ENCODE data around the gene MAP2K7. TPM values are rescaled to one million over a fixed set of nuclear protein-coding genes. Genes with fewer than 3 reads are reported as not detected.

The MAP2K7 gene
- total and polyA plus RNA-seq, 2 of the 4 experiments (the other 2 are of a cell fraction) = 4.1 to 15.6 TPM

- no peak for TF ChIP-seq CTCF (conservative IDR thresholded peaks at IDR 0.05; ENCODE audit: low read depth, low read length)
- no peak for TF ChIP-seq BHLHE40 (IDR thresholded peaks at IDR 0.05; ENCODE audit: low read depth, low read length)
- no peak for TF ChIP-seq MXI1 (IDR thresholded peaks at IDR 0.05; ENCODE audit: borderline replicate concordance, low read depth, low read length)
- no peak for TF ChIP-seq MAFK (IDR thresholded peaks at IDR 0.05; ENCODE audit: low read depth, low read length)
- TF ChIP-seq, protein P1, sequence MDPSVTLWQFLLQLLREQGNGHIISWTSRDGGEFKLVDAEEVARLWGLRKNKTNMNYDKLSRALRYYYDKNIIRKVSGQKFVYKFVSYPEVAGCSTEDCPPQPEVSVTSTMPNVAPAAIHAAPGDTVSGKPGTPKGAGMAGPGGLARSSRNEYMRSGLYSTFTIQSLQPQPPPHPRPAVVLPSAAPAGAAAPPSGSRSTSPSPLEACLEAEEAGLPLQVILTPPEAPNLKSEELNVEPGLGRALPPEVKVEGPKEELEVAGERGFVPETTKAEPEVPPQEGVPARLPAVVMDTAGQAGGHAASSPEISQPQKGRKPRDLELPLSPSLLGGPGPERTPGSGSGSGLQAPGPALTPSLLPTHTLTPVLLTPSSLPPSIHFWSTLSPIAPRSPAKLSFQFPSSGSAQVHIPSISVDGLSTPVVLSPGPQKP (IDR thresholded peaks at IDR 0.05; ENCODE audit: borderline replicate concordance, low read depth, low read length) = no peak
- no peak for TF ChIP-seq CHD1 (IDR thresholded peaks at IDR 0.05; ENCODE audit: low read depth, low read length)
- TF ChIP-seq RCOR1 (IDR thresholded peaks at IDR 0.05; ENCODE audit: insufficient replicate concordance, low read length) = no peak
- TF ChIP-seq MAZ (IDR thresholded peaks at IDR 0.05; ENCODE audit: borderline replicate concordance, low read depth, low read length) = no peak
- no peak for TF ChIP-seq RAD21 (IDR thresholded peaks at IDR 0.05; ENCODE audit: low read length)
- TF ChIP-seq RFX5 (IDR thresholded peaks at IDR 0.05; ENCODE audit: low read depth, low read length) = no peak
- Histone ChIP-seq H3K56ac (ENCODE audit: extremely low read depth, insufficient read depth, low read length) (no peak overlapping the region), H3K79me1 (ENCODE audit: low read depth in 1 of 2, low read length in 2 of 2) (no peaks in the 10 kb centered on the region), H3K4me1 (ENCODE audit: control insufficient read depth, insufficient read depth, low read length) (no peaks in the 10 kb centered on the region), H2BK20ac (ENCODE audit: low read depth, low read length) (no peak overlapping the region), H3K27ac (ENCODE audit: insufficient read depth, low read length) (no peak overlapping the region), H2AFZ (replicated peaks; ENCODE audit: low read length, poor library complexity) (no peak overlapping the region), H3K36me3 (ENCODE audit: control insufficient read depth, insufficient read depth, low read length) (no peaks in the 10 kb centered on the region), H3K9me3 (ENCODE audit: control insufficient read depth, insufficient read depth, low read length) (no peaks in the 10 kb centered on the region), H4K5ac (ENCODE audit: low read depth, low read length) (no peak overlapping the region), H3K9ac (ENCODE audit: low read depth, low read length) (no peak overlapping the region), H4K91ac (ENCODE audit: insufficient read depth, low read depth, low read length) (no peak overlapping the region), H2AK9ac (replicated peaks; ENCODE audit: low read depth, low read length, poor library complexity) (no peak overlapping the region), H3K4me2 (ENCODE audit: low read depth, low read length) (no peak overlapping the region), H3K9me1 (ENCODE audit: insufficient read depth, low read length) (no peaks in the 10 kb centered on the region), H3K18ac (ENCODE audit: low read depth, low read length) (no peak overlapping the region), H4K20me1 (ENCODE audit: insufficient read depth, low read length) (no peaks in the 10 kb centered on the region), H3K27me3 (ENCODE audit: control insufficient read depth, insufficient read depth, low read length) (no peaks in the 10 kb centered on the region), H3K14ac (replicated peaks; ENCODE audit: low read depth, low read length) (no peak overlapping the region), H3K4ac (ENCODE audit: low read depth, low read length) (no peak overlapping the region), H3K4me3 (ENCODE audit: insufficient read depth, low read depth, low read length) (no peak overlapping the region), H2BK120ac (ENCODE audit: low read depth, low read length) (no peak overlapping the region), H2BK15ac (ENCODE audit: low read depth, low read length) (no peak overlapping the region), H4K8ac (ENCODE audit: low read depth in 2 of 2, low read length in 2 of 2) (no peak overlapping the region), H2AK5ac (ENCODE audit: low read depth, low read length) (no peak overlapping the region), H2BK5ac (ENCODE audit: low read depth, low read length, poor library complexity, severe bottlenecking) (no peak overlapping the region), H3K23ac (ENCODE audit: low read depth, low read length) (no peak overlapping the region)
- ATAC-seq (ENCODE audit: low read depth) (no peak), DNase-seq (no peak)
- ChIA-PET CTCF (no interaction called here), POLR2A (ENCODE audit: unreplicated experiment) (no interaction called here)
- dilution Hi-C loops (cut with HindIII; ENCODE audit: low sequenced_read_pairs, unreplicated experiment) = no loop called here
- in situ Hi-C loops (cut with MboI; ENCODE audit: low sequenced_read_pairs) = no loop called here
- WGBS, 2 experiments (ENCODE audit: extremely low coverage in 2 of 2, insufficient read length in 1 of 2) = 75% methylated on average over 1 of the region's 3 CpGs; no CpG with 5 or more reads in 1 of the 2 experiments
- intact Hi-C loops (cut with micrococcal nuclease) = no loop called here
- BruUV-seq (replicated peaks) = no TSS peak
Measured at GRCh38 chr19:7881910-7882309, 21.8 kb upstream of the MAP2K7 start.
